HEK293 (cell line): ENCODE measurements around the gene CNOT4.

ENCODE experiments used
- BCL11B ChIP-seq: fragments of 450-650 bp; formaldehyde crosslinking; IDR thresholded peaks from 2 replicates; pipeline ENCODE4 v1.5.1; 2016; ENCODE audit warnings: low read depth, missing biosample characterization, missing genetic modification characterization
- BCL6B ChIP-seq: fragments of 450-650 bp; formaldehyde crosslinking; IDR thresholded peaks from 2 replicates; pipeline ENCODE4 v1.5.1; 2017; ENCODE audit warnings: missing biosample characterization, missing genetic modification characterization
- GLI4 ChIP-seq: fragments of 450-650 bp; formaldehyde crosslinking; IDR thresholded peaks from 2 replicates; pipeline ENCODE4 v1.5.1; 2016; ENCODE audit warnings: missing biosample characterization, missing genetic modification characterization
- KLF1 ChIP-seq: fragments of 450-650 bp; formaldehyde crosslinking; IDR thresholded peaks from 2 replicates; pipeline ENCODE4 v1.5.1; 2016; ENCODE audit warnings: missing biosample characterization, missing genetic modification characterization
- KLF16 ChIP-seq: fragments of 450-650 bp; formaldehyde crosslinking; IDR thresholded peaks from 2 replicates; pipeline ENCODE4 v1.5.1; 2017; ENCODE audit warnings: missing biosample characterization, missing genetic modification characterization
- KLF17 ChIP-seq: fragments of 450-650 bp; formaldehyde crosslinking; IDR thresholded peaks from 2 replicates; pipeline ENCODE4 v1.5.1; 2016; ENCODE audit warnings: missing biosample characterization, missing genetic modification characterization
- OSR2 ChIP-seq: fragments of 450-650 bp; formaldehyde crosslinking; IDR thresholded peaks from 2 replicates; pipeline ENCODE4 v1.5.1; 2016; ENCODE audit warnings: missing biosample characterization, missing genetic modification characterization
- PRDM1 ChIP-seq: fragments of 450-650 bp; formaldehyde crosslinking; IDR thresholded peaks from 2 replicates; pipeline ENCODE4; 2016; ENCODE audit warnings: missing biosample characterization, missing genetic modification characterization
- PRDM4 ChIP-seq: fragments of 450-650 bp; formaldehyde crosslinking; IDR thresholded peaks from 2 replicates; pipeline ENCODE4 v1.5.1; 2017; ENCODE audit warnings: missing biosample characterization, missing genetic modification characterization
- PRDM6 ChIP-seq: fragments of 450-650 bp; formaldehyde crosslinking; IDR thresholded peaks from 2 replicates; pipeline ENCODE4 v1.5.1; 2017; ENCODE audit warnings: missing biosample characterization, missing genetic modification characterization
- SP3 ChIP-seq: fragments of 450-650 bp; formaldehyde crosslinking; IDR thresholded peaks from 2 replicates; pipeline ENCODE4 v1.5.1; 2016; ENCODE audit warnings: missing biosample characterization, missing genetic modification characterization
- ZBTB10 ChIP-seq: fragments of 450-650 bp; formaldehyde crosslinking; IDR thresholded peaks from 2 replicates; pipeline ENCODE4 v1.5.1; 2016; ENCODE audit warnings: missing biosample characterization, missing genetic modification characterization
- ZBTB17 ChIP-seq: fragments of 450-650 bp; formaldehyde crosslinking; IDR thresholded peaks from 2 replicates; pipeline ENCODE4 v1.5.1; 2016; ENCODE audit warnings: missing biosample characterization, missing genetic modification characterization
- ZFP3 ChIP-seq: fragments of 450-650 bp; formaldehyde crosslinking; IDR thresholded peaks from 2 replicates; pipeline ENCODE4 v1.5.1; 2016; ENCODE audit warnings: low read depth, missing biosample characterization, missing genetic modification characterization
- ZNF121 ChIP-seq: fragments of 450-650 bp; formaldehyde crosslinking; IDR thresholded peaks from 2 replicates; pipeline ENCODE4 v1.5.1; 2016; ENCODE audit warnings: missing biosample characterization, missing genetic modification characterization
- ZNF140 ChIP-seq: fragments of 450-650 bp; formaldehyde crosslinking; IDR thresholded peaks from 2 replicates; pipeline ENCODE4 v1.5.1; 2016; ENCODE audit warnings: missing biosample characterization, missing genetic modification characterization
- ZNF2 ChIP-seq: fragments of 450-650 bp; formaldehyde crosslinking; IDR thresholded peaks from 2 replicates; pipeline ENCODE4 v1.5.1; 2016; ENCODE audit warnings: missing biosample characterization, missing genetic modification characterization
- ZNF274 ChIP-seq, 2 experiments: fragments of 200-500 bp in 1 of 2; fragments of 450-650 bp in 1 of 2; sonication (Bioruptor generic) in 1 of 2; formaldehyde crosslinking in 1 of 2; IDR thresholded peaks; 2 replicates each; pipeline versions ENCODE4 v1.5.1 to v1.6.1; 2014 to 2016; ENCODE audit warnings: borderline replicate concordance in 1 of 2, inconsistent platforms in 1 of 2, low read length in 1 of 2, missing biosample characterization in 1 of 2, missing genetic modification characterization in 1 of 2
- ZNF37A ChIP-seq: fragments of 450-650 bp; IDR thresholded peaks from 2 replicates; pipeline ENCODE4 v1.5.1; 2018; ENCODE audit warnings: missing biosample characterization, missing genetic modification characterization
- ZNF394 ChIP-seq: fragments of 450-650 bp; formaldehyde crosslinking; IDR thresholded peaks from 2 replicates; pipeline ENCODE4 v1.5.1; 2016; ENCODE audit warnings: missing biosample characterization, missing genetic modification characterization, mild to moderate bottlenecking, moderate library complexity, borderline replicate concordance
- ZNF426 ChIP-seq: fragments of 450-650 bp; formaldehyde crosslinking; IDR thresholded peaks from 2 replicates; pipeline ENCODE4 v1.5.1; 2017; ENCODE audit warnings: missing biosample characterization, missing genetic modification characterization, mild to moderate bottlenecking, inconsistent platforms, moderate library complexity
- ZNF514 ChIP-seq: fragments of 450-650 bp; formaldehyde crosslinking; IDR thresholded peaks from 2 replicates; pipeline ENCODE4 v1.5.1; 2016; ENCODE audit warnings: missing biosample characterization, missing genetic modification characterization
- ZNF561 ChIP-seq: fragments of 450-650 bp; IDR thresholded peaks from 2 replicates; pipeline ENCODE4 v1.5.1; 2018; ENCODE audit warnings: missing biosample characterization, missing genetic modification characterization, borderline replicate concordance
- ZNF623 ChIP-seq: fragments of 450-650 bp; formaldehyde crosslinking; IDR thresholded peaks from 2 replicates; pipeline ENCODE4 v1.5.1; 2016; ENCODE audit warnings: missing biosample characterization, missing genetic modification characterization
- ZNF624 ChIP-seq: fragments of 450-650 bp; formaldehyde crosslinking; IDR thresholded peaks from 2 replicates; pipeline ENCODE4 v1.5.1; 2017; ENCODE audit warnings: missing biosample characterization, missing genetic modification characterization
- ZNF654 ChIP-seq: fragments of 450-650 bp; formaldehyde crosslinking; IDR thresholded peaks from 2 replicates; pipeline ENCODE4 v1.5.1; 2016; ENCODE audit warnings: low read depth, missing biosample characterization, missing genetic modification characterization
- ZNF76 ChIP-seq: fragments of 450-650 bp; formaldehyde crosslinking; IDR thresholded peaks from 2 replicates; pipeline ENCODE4; 2016; ENCODE audit warnings: low read depth, missing biosample characterization, missing genetic modification characterization, borderline replicate concordance
- ZNF776 ChIP-seq: fragments of 450-650 bp; formaldehyde crosslinking; IDR thresholded peaks from 2 replicates; pipeline ENCODE4 v1.5.0; 2017; ENCODE audit warnings: missing biosample characterization, missing genetic modification characterization, borderline replicate concordance
- ZSCAN30 ChIP-seq: fragments of 450-650 bp; IDR thresholded peaks from 2 replicates; pipeline ENCODE4 v1.5.1; 2018; ENCODE audit warnings: missing biosample characterization, mild to moderate bottlenecking, missing genetic modification characterization, moderate library complexity
- ZXDB ChIP-seq: fragments of 450-650 bp; formaldehyde crosslinking; IDR thresholded peaks from 2 replicates; pipeline ENCODE4 v1.5.1; 2016; ENCODE audit warnings: missing biosample characterization, missing genetic modification characterization

Gene CNOT4

GRCh38 chr7:135509839-135510591 lies at the start of gene CNOT4 (continued):
- TF ChIP-seq PRDM6 (tag by site-specific recombination) (no peak), PRDM1 (0 out of 2 replicates have a peak, but pooled peaks have one; percentile 1), KLF17 (peak; percentile 60), ZNF394 (peak; percentile 10; the same call in 1 of the 2 replicates), BCL11B (tag by site-specific recombination) (no peak), ZNF37A (tag by site-specific recombination) (no peak), BCL6B (tag by site-specific recombination) (no peak), ZNF623 (tag by site-specific recombination) (no peak), ZNF274 (IDR thresholded peaks at IDR 0.05; ENCODE audit: low read length) (no peak), ZNF274 (tag by site-specific recombination; IDR thresholded peaks at IDR 0.05; ENCODE audit: borderline replicate concordance) (no peak), SP3 (peak; percentile 99), ZNF2 (tag by site-specific recombination) (peak; percentile 33), GLI4 (tag by site-specific recombination) (peak; percentile 90), OSR2 (tag by site-specific recombination) (no peak), ZBTB10 (peak; percentile 84), ZNF514 (tag by site-specific recombination) (no peak), ZXDB (tag by site-specific recombination) (peak; percentile 86; the same call in 1 of the 2 replicates), KLF16 (tag by site-specific recombination) (peak; percentile 97), ZNF426 (no peak), ZNF561 (peak; percentile 92; the same call in 1 of the 2 replicates), ZNF624 (no peak), ZNF76 (tag by site-specific recombination) (peak; percentile 95), ZNF140 (no peak), PRDM4 (no peak; the same call in 1 of the 2 replicates), ZFP3 (tag by site-specific recombination) (peak; percentile 4; the same call in 1 of the 2 replicates), KLF1 (peak; percentile 92), ZBTB17 (tag by site-specific recombination) (peak; percentile 91), ZNF654 (no peak), ZSCAN30 (tag by site-specific recombination) (peak; percentile 76; the same call in 1 of the 2 replicates), ZNF776 (no peak), ZNF121 (tag by site-specific recombination) (peak; percentile 7; the same call in 1 of the 2 replicates)
